Activated T-helper 2 cell treated with anti-CD3 and anti-CD28 coated beads, Interferon-gamma antibody, Interleukin-2, Interleukin-4, amounts not matched to agents 10 μg/mL and 5 μg/mL and 100 μg/mL, durations not matched to agents 14 hours and 24 hours and 36 hours (primary cell): ENCODE measurements around the gene WNT2B. TPM values are rescaled to one million over a fixed set of nuclear protein-coding genes. Genes with fewer than 3 reads are reported as not detected.

Experiments used
- DNase-seq: peaks from one replicate; pipeline ENCODE4 v3.0.0; 2021; ENCODE audit warnings: low spot score
- H3K27ac Mint-ChIP-seq: one replicate; pipeline ENCODE4 v1.8.0; 2021; ENCODE audit warnings: mixed read lengths
- H3K27me3 Mint-ChIP-seq: one replicate; pipeline ENCODE4 v1.8.0; 2021; ENCODE audit warnings: low read depth, mixed read lengths
- H3K36me3 Mint-ChIP-seq: one replicate; pipeline ENCODE4 v1.8.0; 2021; ENCODE audit warnings: low read depth, mixed read lengths
- H3K4me1 Mint-ChIP-seq: one replicate; pipeline ENCODE4 v1.8.0; 2021; ENCODE audit warnings: low read depth, mixed read lengths
- H3K4me3 Mint-ChIP-seq: one replicate; pipeline ENCODE4 v1.8.0; 2021; ENCODE audit warnings: low read depth, mild to moderate bottlenecking, moderate library complexity, mixed read lengths
- H3K9me3 Mint-ChIP-seq: one replicate; pipeline ENCODE4 v1.8.0; 2021; ENCODE audit warnings: mixed read lengths
- intact Hi-C: fragments of 100-400 bp; cut with micrococcal nuclease; formaldehyde crosslinking; loops from one replicate; pipeline ENCODE4 v1.15.1; 2023
- total RNA-seq: library from RNA; stranded (reverse); gene quantifications from 2 replicates; pipeline ENCODE4 v1.2.3, GENCODE V29; 2022

WNT2B gene
- total RNA-seq, 1 donor from 2014 or later = 0.16 TPM

DNA sequence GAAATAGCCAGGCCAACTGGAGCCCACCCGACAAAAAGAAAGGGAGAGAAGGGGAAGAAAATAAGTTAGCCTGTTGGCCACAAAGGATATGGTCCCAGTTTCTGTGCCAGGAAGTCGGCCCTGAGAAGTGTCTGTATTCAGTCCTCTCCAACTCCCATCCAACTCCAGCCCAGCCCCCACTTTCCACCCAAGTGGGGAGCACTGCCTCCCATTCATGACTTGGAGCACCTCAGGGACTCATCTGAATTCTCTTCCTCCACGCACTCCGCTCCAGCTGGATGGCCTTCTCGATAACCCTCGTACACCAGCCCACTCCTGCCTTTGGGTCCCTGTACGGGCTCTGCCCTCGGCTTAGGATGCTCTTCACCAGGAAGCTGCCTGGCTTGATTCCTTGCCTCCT is 2.0 kb upstream of the WNT2B start:
- DNase-seq = no peak
- H3K4me3 Mint-ChIP-seq = no peak overlapping the region
- peaks cover 66% of the 10 kb centered on the region for H3K27me3 Mint-ChIP-seq
- peaks cover 8% of the 10 kb centered on the region for H3K4me1 Mint-ChIP-seq
- intact Hi-C loops = loop anchor here (5.0 kb wide), 2 partner anchors 109 to 111 kb away; partner anchors contain the start of genes CAPZA1, CTTNBP2NL and ST7L
- H3K36me3 Mint-ChIP-seq = no peaks in the 10 kb centered on the region
- no peaks in the 10 kb centered on the region for H3K9me3 Mint-ChIP-seq
- H3K27ac Mint-ChIP-seq = no peak overlapping the region

DNA sequence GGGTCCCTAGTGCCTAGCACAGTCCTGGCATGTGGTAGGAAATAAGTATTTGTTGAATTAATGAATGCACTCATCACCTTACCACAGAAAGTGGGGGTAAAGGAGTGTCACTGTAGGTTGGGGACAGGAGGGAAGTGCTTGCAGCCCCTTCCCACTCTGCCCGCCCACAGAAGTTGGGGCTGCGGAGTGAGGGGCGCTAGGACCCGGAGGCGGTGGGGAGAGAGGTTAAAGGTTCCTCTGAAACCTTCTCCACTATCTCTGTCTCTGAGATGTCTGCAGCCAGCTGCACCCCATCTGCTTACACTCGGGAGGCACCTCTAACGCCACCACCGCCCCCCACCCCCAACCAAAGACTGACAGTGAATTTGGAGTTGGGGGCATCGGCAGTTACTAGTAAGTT is 1.4 kb upstream of the WNT2B start:
- Mint-ChIP-seq H3K36me3 (no peaks in the 10 kb centered on the region), H3K27ac (no peak overlapping the region), H3K4me3 (peak overlapping the region; percentile 69), H3K27me3 (peaks cover 66% of the 10 kb centered on the region), H3K9me3 (no peaks in the 10 kb centered on the region), H3K4me1 (peaks cover 7% of the 10 kb centered on the region)
- no peak for DNase-seq
- intact Hi-C loops = loop anchor here (5.0 kb wide), 2 partner anchors 110 kb away; partner anchors contain the start of genes CAPZA1, CTTNBP2NL and ST7L

DNA sequence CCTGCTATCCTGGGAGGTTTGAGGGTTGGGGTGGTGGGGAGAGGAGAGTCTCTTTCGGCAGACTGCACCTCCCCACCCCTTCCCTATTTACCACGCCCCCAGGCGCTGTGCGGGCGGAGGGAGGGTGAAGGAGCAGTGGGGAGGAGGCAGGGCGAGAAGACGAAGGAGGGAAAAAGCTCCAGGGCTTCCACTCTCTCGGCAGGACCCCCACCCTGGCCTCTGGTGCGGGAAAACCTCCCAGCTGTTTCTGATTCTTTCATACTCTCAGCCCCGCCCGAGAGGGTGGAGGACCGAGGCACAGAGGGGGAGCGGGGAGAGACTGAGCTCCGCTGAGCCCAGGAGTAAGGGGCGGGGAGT is 866 bp upstream of the WNT2B start:
- no peak for DNase-seq
- no peak overlapping the region for H3K27ac Mint-ChIP-seq
- no peaks in the 10 kb centered on the region for H3K9me3 Mint-ChIP-seq
- H3K4me1 Mint-ChIP-seq = peaks cover 2% of the 10 kb centered on the region
- peaks cover 60% of the 10 kb centered on the region for H3K27me3 Mint-ChIP-seq
- intact Hi-C loops = loop anchor here (2.0 to 5.0 kb wide), 3 partner anchors 109 to 197 kb away; partner anchors contain the start of genes CAPZA1, CTTNBP2NL and ST7L
- no peaks in the 10 kb centered on the region for H3K36me3 Mint-ChIP-seq
- peak overlapping the region; percentile 69 for H3K4me3 Mint-ChIP-seq

DNA sequence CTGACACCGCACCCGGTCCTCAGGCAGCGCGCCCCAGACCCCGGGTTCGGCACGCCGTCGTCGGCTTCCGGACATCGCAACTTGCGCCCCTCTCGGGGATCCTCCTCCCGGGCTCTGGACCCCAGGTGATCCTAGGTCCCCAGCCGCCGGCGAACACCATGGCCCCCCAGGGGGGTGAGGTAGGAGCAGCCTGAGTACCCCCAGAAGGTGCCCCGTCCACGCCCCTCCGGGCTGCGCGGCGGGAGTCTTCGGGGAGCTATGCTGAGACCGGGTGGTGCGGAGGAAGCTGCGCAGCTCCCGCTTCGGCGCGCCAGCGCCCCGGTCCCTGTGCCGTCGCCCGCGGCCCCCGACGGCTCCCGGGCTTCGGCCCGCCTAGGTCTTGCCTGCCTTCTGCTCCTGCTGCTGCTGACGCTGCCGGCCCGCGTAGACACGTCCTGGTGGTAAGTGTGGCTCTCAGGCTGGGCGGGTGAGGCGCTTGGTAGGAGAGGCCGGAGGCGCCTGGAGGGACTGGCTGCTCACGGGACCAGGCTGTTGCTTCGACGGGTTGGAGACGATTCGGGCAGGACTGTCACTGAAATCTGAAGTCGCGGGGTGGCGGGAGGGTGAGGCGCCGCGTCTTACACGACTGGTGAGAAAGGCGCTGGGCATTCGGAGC is 367 bp downstream of the WNT2B start:
- intact Hi-C loops = loop anchor here (2.0 to 5.0 kb wide), 3 partner anchors 108 to 196 kb away; partner anchors contain the start of genes CAPZA1, CTTNBP2NL and ST7L
- Mint-ChIP-seq H3K27me3 (peaks cover 56% of the 10 kb centered on the region), H3K36me3 (no peaks in the 10 kb centered on the region), H3K4me1 (peaks cover 2% of the 10 kb centered on the region), H3K27ac (no peak overlapping the region), H3K9me3 (no peaks in the 10 kb centered on the region), H3K4me3 (no peak overlapping the region)
- no peak for DNase-seq

DNA sequence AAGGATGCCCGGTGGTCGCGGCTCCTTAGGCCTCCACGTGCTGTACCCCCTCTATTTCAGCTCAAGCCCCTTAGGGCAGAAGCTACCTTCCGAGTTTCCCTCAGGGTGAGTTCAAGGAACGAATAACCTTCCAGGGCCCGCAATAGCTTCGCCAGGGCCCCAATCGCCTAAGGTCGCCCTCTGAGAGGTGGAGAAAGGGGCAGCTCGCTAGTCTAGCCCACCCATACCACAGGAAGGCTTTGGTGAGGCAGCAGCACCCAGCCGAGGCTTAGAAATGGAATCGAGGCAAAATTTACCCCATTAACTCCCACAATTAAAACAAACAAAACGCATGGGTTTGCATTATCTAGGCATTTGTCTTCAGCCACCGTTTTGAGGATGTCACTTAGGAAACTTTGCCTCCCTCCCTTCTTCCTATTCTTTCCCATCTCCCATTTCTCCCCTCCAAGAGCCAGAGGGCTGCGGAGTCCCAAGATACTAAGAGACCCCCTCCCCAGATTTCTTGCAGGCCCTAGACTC is 954 bp downstream of the WNT2B start:
- DNase-seq = no peak
- no peaks in the 10 kb centered on the region for H3K36me3 Mint-ChIP-seq
- H3K9me3 Mint-ChIP-seq = no peaks in the 10 kb centered on the region
- H3K27ac Mint-ChIP-seq = no peak overlapping the region
- peaks cover 50% of the 10 kb centered on the region for H3K27me3 Mint-ChIP-seq
- H3K4me3 Mint-ChIP-seq = peak overlapping the region; percentile 69
- peaks cover 2% of the 10 kb centered on the region for H3K4me1 Mint-ChIP-seq
- intact Hi-C loops = loop anchor here (2.0 to 5.0 kb wide), 3 partner anchors 108 to 195 kb away; partner anchors contain the start of genes CAPZA1, CTTNBP2NL and ST7L

DNA sequence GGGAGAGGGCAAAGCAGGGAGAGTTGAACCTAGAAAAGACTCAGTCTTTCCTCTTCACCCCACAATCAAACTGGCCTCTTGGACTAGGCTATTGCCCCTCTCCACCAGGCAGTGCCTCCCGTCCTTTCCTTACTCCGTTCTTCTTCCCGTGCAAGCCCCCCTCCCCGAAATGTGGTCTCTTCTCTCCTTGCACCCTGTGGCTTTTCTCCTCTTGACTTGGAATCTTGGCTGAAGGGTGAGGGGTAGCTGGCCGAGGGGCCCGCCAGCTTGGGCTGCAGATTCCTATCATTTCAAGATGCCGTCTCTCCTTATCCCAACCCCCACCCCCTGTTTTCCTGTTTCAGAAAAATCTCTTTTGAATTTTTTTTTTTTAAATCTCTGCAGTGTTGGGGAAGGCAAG is 1.6 kb downstream of the WNT2B start:
- Mint-ChIP-seq H3K27me3 (peaks cover 46% of the 10 kb centered on the region), H3K36me3 (no peaks in the 10 kb centered on the region), H3K27ac (no peak overlapping the region), H3K9me3 (no peaks in the 10 kb centered on the region), H3K4me3 (peak overlapping the region; percentile 69), H3K4me1 (peaks cover 2% of the 10 kb centered on the region)
- intact Hi-C loops = no loop called here
- DNase-seq = no peak

DNA sequence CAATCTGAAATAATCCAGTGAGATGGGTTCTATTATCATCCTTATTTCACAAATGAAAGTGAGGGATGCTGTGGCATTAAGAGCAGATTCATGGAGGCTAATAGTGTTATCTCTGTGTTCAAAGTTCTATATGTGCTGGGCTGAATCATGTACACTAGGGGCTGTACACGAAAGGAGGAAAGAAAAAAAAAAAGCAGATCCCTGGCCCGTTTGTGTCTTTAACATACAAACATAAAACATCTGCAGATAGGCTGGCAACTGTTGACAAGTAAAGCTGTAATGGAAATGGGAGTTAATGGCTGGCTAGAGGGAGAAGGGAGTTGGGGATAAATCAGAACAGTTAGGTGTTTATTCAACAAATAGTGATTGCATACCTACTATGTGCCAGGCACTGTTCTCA is 3.1 kb downstream of the WNT2B start:
- no peak overlapping the region for H3K27ac Mint-ChIP-seq
- DNase-seq = no peak
- no peak overlapping the region for H3K4me3 Mint-ChIP-seq
- H3K27me3 Mint-ChIP-seq = peaks cover 38% of the 10 kb centered on the region
- H3K4me1 Mint-ChIP-seq = peaks cover 2% of the 10 kb centered on the region
- intact Hi-C loops = no loop called here
- no peaks in the 10 kb centered on the region for H3K9me3 Mint-ChIP-seq
- no peaks in the 10 kb centered on the region for H3K36me3 Mint-ChIP-seq

DNA sequence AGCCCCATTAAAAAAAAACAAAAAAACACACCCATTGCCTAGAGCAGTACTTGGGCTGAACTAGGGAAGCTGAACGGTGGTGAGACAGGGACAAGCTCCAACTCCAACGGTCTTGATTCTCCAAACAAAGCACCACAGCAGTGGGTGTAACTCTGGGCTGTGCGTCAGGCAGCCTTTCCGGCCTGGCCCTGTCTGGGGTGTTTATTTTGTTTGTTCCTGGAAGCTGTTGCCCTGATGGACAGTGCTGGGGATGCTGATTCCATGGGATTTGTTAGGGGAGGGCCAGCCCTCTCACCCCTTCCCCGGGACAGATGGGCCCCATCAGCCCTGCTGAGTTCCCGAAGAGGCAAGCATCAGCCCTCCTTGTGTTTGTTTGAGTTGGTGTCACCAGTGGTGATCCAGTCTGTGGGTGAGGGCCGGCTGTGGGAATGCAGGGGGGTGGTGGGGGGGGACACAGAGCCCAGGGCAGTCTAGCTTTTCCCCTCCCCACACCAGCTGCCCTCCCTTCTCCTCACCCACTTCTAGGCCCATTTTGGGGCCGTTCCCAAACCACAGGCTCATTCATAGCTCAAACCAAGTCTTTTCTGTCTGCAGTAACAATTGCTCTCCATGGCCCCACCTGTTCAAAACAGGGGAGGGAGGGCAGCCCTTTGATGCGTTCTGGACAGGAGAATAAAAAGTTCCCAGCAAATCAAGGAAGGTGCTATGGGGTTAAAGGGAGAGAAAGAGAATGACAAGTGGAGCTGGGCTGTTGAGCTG is 4.5 kb downstream of the WNT2B start:
- Mint-ChIP-seq H3K4me3 (no peak overlapping the region), H3K36me3 (no peaks in the 10 kb centered on the region), H3K27ac (no peak overlapping the region), H3K27me3 (peaks cover 29% of the 10 kb centered on the region), H3K9me3 (no peaks in the 10 kb centered on the region), H3K4me1 (no peaks in the 10 kb centered on the region)
- intact Hi-C loops = no loop called here
- DNase-seq = no peak

DNA sequence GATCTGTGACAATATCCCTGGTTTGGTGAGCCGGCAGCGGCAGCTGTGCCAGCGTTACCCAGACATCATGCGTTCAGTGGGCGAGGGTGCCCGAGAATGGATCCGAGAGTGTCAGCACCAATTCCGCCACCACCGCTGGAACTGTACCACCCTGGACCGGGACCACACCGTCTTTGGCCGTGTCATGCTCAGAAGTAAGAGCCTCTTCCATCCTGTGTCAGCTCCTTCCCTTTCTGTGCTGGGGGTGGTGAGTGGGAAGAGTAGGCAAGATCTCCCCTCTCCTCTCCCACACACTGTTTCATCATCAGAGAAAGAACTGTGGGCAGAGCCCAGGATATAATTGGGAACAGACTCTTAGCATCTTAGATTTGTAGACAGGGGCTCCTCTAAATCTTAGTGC is 6.1 kb downstream of the WNT2B start:
- DNase-seq = no peak
- no peaks in the 10 kb centered on the region for H3K36me3 Mint-ChIP-seq
- no peaks in the 10 kb centered on the region for H3K9me3 Mint-ChIP-seq
- no peaks in the 10 kb centered on the region for H3K4me1 Mint-ChIP-seq
- intact Hi-C loops = no loop called here
- H3K27ac Mint-ChIP-seq = no peak overlapping the region
- H3K27me3 Mint-ChIP-seq = peaks cover 21% of the 10 kb centered on the region
- H3K4me3 Mint-ChIP-seq = no peak overlapping the region

DNA sequence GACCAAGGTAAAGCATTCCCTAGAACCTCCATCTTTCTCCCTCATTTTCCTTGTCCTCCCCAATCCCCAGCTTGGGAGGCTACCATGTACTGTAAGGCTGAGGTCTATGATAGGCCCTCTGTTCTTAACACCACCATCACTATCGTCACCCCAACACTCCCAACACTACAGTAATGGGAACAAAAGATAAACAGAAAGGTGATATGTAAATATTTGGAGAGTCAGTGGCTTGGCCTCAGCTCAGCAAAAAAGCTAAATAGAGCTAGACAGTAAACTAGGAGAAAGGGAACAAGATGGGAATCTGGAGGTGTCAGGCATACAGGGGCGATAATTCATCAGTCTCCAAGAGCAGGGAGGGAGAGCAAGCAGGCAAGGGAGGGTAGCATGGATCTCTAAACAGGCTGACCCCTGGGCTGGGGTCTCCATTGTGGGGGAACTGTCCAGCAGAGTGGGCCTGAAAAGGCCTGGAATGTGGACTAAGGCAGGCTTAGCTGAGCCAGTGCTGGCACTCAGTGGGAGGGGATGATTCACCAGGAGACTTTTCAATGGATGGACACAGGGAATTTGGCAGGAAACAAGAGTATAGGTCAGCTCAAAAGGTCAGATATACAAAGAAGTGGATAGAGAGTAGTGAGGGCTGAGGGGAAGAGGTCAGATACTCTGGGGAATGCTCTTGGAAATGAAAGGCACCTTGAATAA is 6.7 kb downstream of the WNT2B start:
- intact Hi-C loops = no loop called here
- Mint-ChIP-seq H3K4me1 (no peaks in the 10 kb centered on the region), H3K27ac (no peak overlapping the region), H3K36me3 (no peaks in the 10 kb centered on the region), H3K9me3 (no peaks in the 10 kb centered on the region), H3K4me3 (no peak overlapping the region), H3K27me3 (peaks cover 15% of the 10 kb centered on the region)
- DNase-seq = no peak

DNA sequence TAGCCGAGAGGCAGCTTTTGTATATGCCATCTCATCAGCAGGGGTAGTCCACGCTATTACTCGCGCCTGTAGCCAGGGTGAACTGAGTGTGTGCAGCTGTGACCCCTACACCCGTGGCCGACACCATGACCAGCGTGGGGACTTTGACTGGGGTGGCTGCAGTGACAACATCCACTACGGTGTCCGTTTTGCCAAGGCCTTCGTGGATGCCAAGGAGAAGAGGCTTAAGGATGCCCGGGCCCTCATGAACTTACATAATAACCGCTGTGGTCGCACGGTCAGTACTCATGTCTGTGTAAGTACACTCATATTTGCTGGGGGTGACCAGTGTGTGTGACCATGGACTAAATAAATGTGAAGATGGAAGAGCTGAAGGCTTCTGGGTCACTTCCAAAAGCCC is 7.4 kb downstream of the WNT2B start:
- no peak for DNase-seq
- Mint-ChIP-seq H3K4me3 (no peak overlapping the region), H3K4me1 (no peaks in the 10 kb centered on the region), H3K9me3 (no peaks in the 10 kb centered on the region), H3K27ac (no peak overlapping the region), H3K36me3 (no peaks in the 10 kb centered on the region), H3K27me3 (peaks cover 10% of the 10 kb centered on the region)
- intact Hi-C loops = no loop called here

DNA sequence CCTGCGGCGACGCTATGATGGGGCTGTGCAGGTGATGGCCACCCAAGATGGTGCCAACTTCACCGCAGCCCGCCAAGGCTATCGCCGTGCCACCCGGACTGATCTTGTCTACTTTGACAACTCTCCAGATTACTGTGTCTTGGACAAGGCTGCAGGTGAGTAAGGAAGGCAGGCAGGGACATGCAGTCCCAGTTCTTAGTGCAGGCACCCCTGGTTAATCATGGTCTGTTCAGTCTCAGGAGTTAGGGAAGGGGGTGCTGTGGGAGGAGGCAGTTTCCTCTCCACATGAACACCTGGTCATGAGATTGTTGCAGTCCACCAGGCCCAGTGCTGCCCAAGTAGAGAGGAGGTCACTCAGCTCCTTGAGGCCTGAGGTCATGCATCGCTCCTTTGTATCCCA is 8.5 kb downstream of the WNT2B start:
- intact Hi-C loops = no loop called here
- H3K4me1 Mint-ChIP-seq = no peaks in the 10 kb centered on the region
- no peak overlapping the region for H3K27ac Mint-ChIP-seq
- peaks cover 5% of the 10 kb centered on the region for H3K27me3 Mint-ChIP-seq
- no peak overlapping the region for H3K4me3 Mint-ChIP-seq
- no peak for DNase-seq
- H3K36me3 Mint-ChIP-seq = no peaks in the 10 kb centered on the region
- H3K9me3 Mint-ChIP-seq = no peaks in the 10 kb centered on the region
